K562 (cell line): Measurements from ENCODE around the gene CDH12. TPM values are rescaled to one million over a fixed set of nuclear protein-coding genes. Genes with fewer than 3 reads are reported as not detected.

Experiments
- ATAC-seq: fragments of 200-7000 bp; cut with Tn5 transposase; 3 replicates; pipeline ENCODE4 v1.9.1; 2020; ENCODE audit warnings: moderate library complexity
- BruUV-seq: library from RNA; stranded (reverse); fragments of 400-500 nt; replicated peaks from 2 replicates; lab custom pipeline; 2021; lab: Mats Ljungman, UMichigan
- CTCF ChIA-PET: fragments of 300-600 bp; formaldehyde crosslinking; extraction: SDS; loops from one replicate; lab custom pipeline; 2021; ENCODE audit warnings: low intra/inter-chr PET ratio; lab: Yijun Ruan, JAX
- POLR2A ChIA-PET: fragments of 300-600, 350-650 bp; sonication (Branson Sonifier 250); formaldehyde crosslinking; extraction: SDS; loops from one replicate; lab custom pipeline; 2021; ENCODE audit warnings: antibody characterized with exemption, inconsistent platforms; lab: Yijun Ruan, JAX
- DNase-seq, 4 experiments: peaks; one replicate each; pipeline versions ENCODE4 v3.0.0 to v3.0.0-alpha.2; 2011 to 2018; ENCODE audit warnings: low spot score in 3 of 4, mixed read lengths in 3 of 4; ENCODE audit errors: extremely low read depth in 1 of 4
- FAIRE-seq: peaks from 2 replicates; lab custom pipeline; 2011; peaks lifted over from hg19 to GRCh38; lab: Jason Lieb, UNC
- H2AFZ ChIP-seq: 2 replicates; pipeline ENCODE4 v1.6.0; 2011; ENCODE audit warnings: low read depth, low read length, control low read depth, inconsistent platforms
- H3K27ac ChIP-seq: fragments of 200-600 bp; 3 replicates; pipeline ENCODE4 v1.8.0; 2011; ENCODE audit warnings: low read depth, mild to moderate bottlenecking, control low read depth, inconsistent platforms, low read length, moderate library complexity, mixed read lengths; ENCODE audit errors: extremely low read depth
- H3K27me3 ChIP-seq, 2 experiments: fragments of 300-600 bp in 1 of 2; 2 replicates in 1 of 2; 3 replicates in 1 of 2; pipeline versions ENCODE4 v1.6.0 to v1.8.0; 2011; ENCODE audit warnings: inconsistent platforms in 2 of 2, low read length in 2 of 2, mild to moderate bottlenecking in 1 of 2, mixed read lengths in 1 of 2, moderate library complexity in 1 of 2; ENCODE audit not compliant: control insufficient read depth in 2 of 2, insufficient read depth in 2 of 2
- H3K36me3 ChIP-seq: fragments of 300-600 bp; 3 replicates; pipeline ENCODE4 v1.8.0; 2011; ENCODE audit warnings: mild to moderate bottlenecking, low read length, inconsistent platforms; ENCODE audit not compliant: control insufficient read depth, insufficient read depth
- H3K4me1 ChIP-seq, 2 experiments: fragments of 200-600 bp in 1 of 2; replicated peaks in 1 of 2; 2 replicates in 1 of 2; 3 replicates in 1 of 2; pipeline versions ENCODE4 v1.5.1 to v1.8.0; 2011; ENCODE audit warnings: inconsistent platforms in 2 of 2, low read length in 2 of 2, mild to moderate bottlenecking in 1 of 2, mixed read lengths in 1 of 2, moderate library complexity in 1 of 2; ENCODE audit not compliant: control insufficient read depth in 2 of 2, insufficient read depth in 2 of 2
- H3K4me2 ChIP-seq: 2 replicates; pipeline ENCODE4 v1.6.1; 2011; ENCODE audit warnings: low read length, control low read depth, inconsistent platforms, mixed read lengths; ENCODE audit not compliant: insufficient read depth
- H3K4me3 ChIP-seq: fragments of 200-600 bp; sonication (generic), shearing (Covaris generic); 2 replicates; pipeline ENCODE4 v1.5.1; 2016; ENCODE audit warnings: control low read depth, inconsistent platforms
- H3K79me2 ChIP-seq: fragments of 200-600 bp; 3 replicates; pipeline ENCODE4 v1.8.0; 2011; ENCODE audit warnings: low read length, inconsistent platforms; ENCODE audit not compliant: control insufficient read depth, insufficient read depth
- H3K9ac ChIP-seq, 2 experiments: 2 replicates each; pipeline versions ENCODE4 v1.6.0 to v1.6.1; 2011; ENCODE audit warnings: low read depth in 2 of 2, low read length in 2 of 2, control low read depth in 1 of 2, inconsistent platforms in 1 of 2, mild to moderate bottlenecking in 1 of 2, mixed read lengths in 1 of 2; ENCODE audit not compliant: insufficient read depth in 1 of 2
- H3K9me1 ChIP-seq: one replicate; pipeline ENCODE4 v1.6.0; 2011; ENCODE audit warnings: inconsistent platforms, mild to moderate bottlenecking, low read length, moderate library complexity; ENCODE audit not compliant: control insufficient read depth, insufficient read depth
- H3K9me3 ChIP-seq: replicated peaks from 2 replicates; pipeline ENCODE4 v1.5.1; 2011; ENCODE audit warnings: low read depth, low read length, inconsistent platforms; ENCODE audit not compliant: control insufficient read depth, insufficient read depth
- H4K20me1 ChIP-seq: replicated peaks from 2 replicates; pipeline ENCODE4 v1.6.1; 2011; ENCODE audit warnings: low read length, inconsistent platforms, mixed read lengths; ENCODE audit not compliant: control insufficient read depth, insufficient read depth
- CBX2 ChIP-seq: fragments of 200-600 bp; sonication (generic); IDR thresholded peaks from one replicate; pipeline ENCODE4 v1.6.1; 2012; ENCODE audit warnings: mild to moderate bottlenecking, low read length, inconsistent platforms; ENCODE audit not compliant: insufficient read depth, poor library complexity, severe bottlenecking
- CREB3 ChIP-seq: fragments of 450-650 bp; conservative IDR thresholded peaks from 2 replicates; pipeline ENCODE4 v1.6.1; 2016; ENCODE audit warnings: missing genetic modification characterization, low read depth, mild to moderate bottlenecking, missing compliant biosample characterization, moderate library complexity
- CUX1 ChIP-seq: fragments of 200-800 bp; sonication (Bioruptor generic); IDR thresholded peaks from 2 replicates; pipeline ENCODE4 v1.6.1; 2016; ENCODE audit warnings: missing genetic modification characterization, missing compliant biosample characterization
- ETV5 ChIP-seq: sonication (generic); formaldehyde crosslinking; IDR thresholded peaks from 2 replicates; pipeline ENCODE4 v1.4.0; 2020; ENCODE audit warnings: low read depth, mild to moderate bottlenecking, missing genetic modification reagents
- KAT7 ChIP-seq: sonication (generic); formaldehyde crosslinking; IDR thresholded peaks from 2 replicates; pipeline ENCODE4 v1.8.0; 2022; ENCODE audit warnings: missing genetic modification reagents, mild to moderate bottlenecking, borderline replicate concordance
- KLF16 ChIP-seq: IDR thresholded peaks from 2 replicates; pipeline ENCODE4 v1.6.1; 2016; ENCODE audit warnings: antibody characterized with exemption
- POLR2A ChIP-seq: fragments of 450-650 bp; conservative IDR thresholded peaks from 2 replicates; pipeline ENCODE4 v1.6.1; 2016
- TAF1 ChIP-seq: IDR thresholded peaks from 2 replicates; pipeline ENCODE4 v1.6.1; 2011; ENCODE audit warnings: mild to moderate bottlenecking, low read length, moderate library complexity; ENCODE audit not compliant: insufficient read depth, control insufficient read depth, severe bottlenecking; ENCODE audit errors: extremely low read depth
- ZFPM2 ChIP-seq: fragments of 250-450 bp; sonication (Bioruptor Pico); IDR thresholded peaks from 2 replicates; pipeline ENCODE4 v1.5.1; 2022; ENCODE audit warnings: mild to moderate bottlenecking
- ZNF668 ChIP-seq: fragments of 250-450 bp; sonication (Bioruptor Pico); IDR thresholded peaks from 2 replicates; pipeline ENCODE4 v1.8.0; 2022; ENCODE audit warnings: mild to moderate bottlenecking, inconsistent platforms
- WGBS: fragments of 100-300 bp; shearing (Covaris generic); methylation state at CpG from one replicate; pipeline ENCODE4 v1.1.6; 2016; ENCODE audit warnings: low coverage, mixed read lengths; ENCODE audit not compliant: insufficient coverage; ENCODE audit errors: missing lambda C conversion rate; 5-methylcytosine and 5-hydroxymethylcytosine counted together
- in situ Hi-C: fragments of 300-500 bp; cut with MboI; formaldehyde crosslinking; loops from 4 replicates; pipeline ENCODE4 v1.15.0; 2018; ENCODE audit warnings: inconsistent platforms, mixed read lengths
- intact Hi-C: fragments of 100-400 bp; cut with micrococcal nuclease; formaldehyde crosslinking; loops from 2 replicates; pipeline ENCODE4 v1.14.2; 2022
- polyA plus RNA-seq, 8 experiments: library from polyadenylated mRNA; depleted of rRNA in 4 of 8; stranded (reverse) in 5 of 8; unstranded in 3 of 8; fragments of >200 nt; fragmentation: Nextera tagmentation in 2 of 8; fragmentation: Illumina TruSeq in 1 of 8; extraction: Ambion mirVana in 2 of 8; extraction: Trizol in 1 of 8; gene quantifications; 2 replicates each; pipeline versions ENCODE4 v1.2.1 to v1.2.3, GENCODE V29; 2011 to 2014; ENCODE audit warnings: inconsistent platforms in 1 of 8, missing spikeins in 1 of 8
- total RNA-seq, 7 experiments: library from RNA; depleted of rRNA in 6 of 7; stranded (reverse); fragments of >200 nt in 6 of 7; fragmentation: Illumina TruSeq in 2 of 7; extraction: Trizol in 2 of 7; gene quantifications; 2 replicates each; pipeline versions ENCODE4 v1.2.1 to v1.2.3, GENCODE V29; 2011 to 2021; ENCODE audit warnings: low replicate concordance in 1 of 7
- TF ChIP-seq, protein P1 (sequence below): fragments of 450-650 bp; formaldehyde crosslinking; IDR thresholded peaks from 2 replicates; pipeline ENCODE4 v1.4.0; 2020; ENCODE audit warnings: mild to moderate bottlenecking, mixed read lengths
- TF ChIP-seq, protein P2 (sequence below): fragments of 250-450 bp; sonication (Bioruptor Pico); IDR thresholded peaks from 2 replicates; pipeline ENCODE4 v1.9.0; 2021; ENCODE audit warnings: mild to moderate bottlenecking
- TF ChIP-seq, protein P3 (sequence below): sonication (generic); formaldehyde crosslinking; IDR thresholded peaks from 2 replicates; pipeline ENCODE4 v1.4.0; 2020; ENCODE audit warnings: mild to moderate bottlenecking, missing genetic modification reagents

Gene CDH12
- total and polyA plus RNA-seq, 9 of the 15 experiments (the other 6 are each of a cell fraction or from before 2014, with no cell fraction given), result 0.03 to 1.7 (median 0.37) TPM

DNA sequence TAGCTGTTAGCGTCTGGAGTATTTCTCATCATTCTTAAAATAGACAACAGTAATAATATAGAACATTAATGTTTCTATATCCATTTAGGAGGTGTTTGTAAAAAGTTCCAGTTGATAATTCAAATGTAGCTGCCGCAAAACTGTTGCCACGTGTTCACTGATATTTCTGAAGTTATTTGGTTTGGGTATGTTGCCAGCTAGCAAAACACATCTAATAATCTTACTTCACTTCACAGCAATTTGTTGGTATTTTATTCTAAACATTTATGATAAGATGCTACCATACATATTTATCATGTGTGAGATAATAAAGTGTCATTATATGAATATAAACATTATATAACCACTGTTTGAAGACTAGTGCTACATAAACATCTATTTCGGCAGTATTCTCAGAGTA, 101.6 kb downstream of the CDH12 start:
- H3K4me2 ChIP-seq, result no peak overlapping the region
- H3K36me3 ChIP-seq, result no peaks in the 10 kb centered on the region
- no peak overlapping the region for H2AFZ ChIP-seq
- CTCF ChIA-PET, result no interaction called here
- no peak for DNase-seq
- H3K27me3 ChIP-seq, result no peaks in the 10 kb centered on the region
- H3K9me1 ChIP-seq, result no peaks in the 10 kb centered on the region
- no peak overlapping the region for H3K9ac ChIP-seq
- no peaks in the 10 kb centered on the region for H3K79me2 ChIP-seq
- no peak overlapping the region for H3K27ac ChIP-seq
- POLR2A ChIA-PET, result no interaction called here
- no peaks in the 10 kb centered on the region for H4K20me1 ChIP-seq
- intact Hi-C loops, result no loop called here
- no TSS peak for BruUV-seq
- in situ Hi-C loops, result no loop called here
- 0% methylated on average over 4 of the region's 4 CpGs for WGBS
- no peaks in the 10 kb centered on the region for H3K4me1 ChIP-seq
- H3K9me3 ChIP-seq, result no peaks in the 10 kb centered on the region
- ATAC-seq, result no peak
- FAIRE-seq, result no peak
- no peak overlapping the region for H3K4me3 ChIP-seq
- no peak for TF ChIP-seq POLR2A
- TF ChIP-seq CUX1 (CRISPR knock-in tag), result no peak
- no peak for TF ChIP-seq ZNF668 (CRISPR knock-in tag)
- no peak for TF ChIP-seq ETV5 (CRISPR knock-in tag)
- TF ChIP-seq, protein P1, sequence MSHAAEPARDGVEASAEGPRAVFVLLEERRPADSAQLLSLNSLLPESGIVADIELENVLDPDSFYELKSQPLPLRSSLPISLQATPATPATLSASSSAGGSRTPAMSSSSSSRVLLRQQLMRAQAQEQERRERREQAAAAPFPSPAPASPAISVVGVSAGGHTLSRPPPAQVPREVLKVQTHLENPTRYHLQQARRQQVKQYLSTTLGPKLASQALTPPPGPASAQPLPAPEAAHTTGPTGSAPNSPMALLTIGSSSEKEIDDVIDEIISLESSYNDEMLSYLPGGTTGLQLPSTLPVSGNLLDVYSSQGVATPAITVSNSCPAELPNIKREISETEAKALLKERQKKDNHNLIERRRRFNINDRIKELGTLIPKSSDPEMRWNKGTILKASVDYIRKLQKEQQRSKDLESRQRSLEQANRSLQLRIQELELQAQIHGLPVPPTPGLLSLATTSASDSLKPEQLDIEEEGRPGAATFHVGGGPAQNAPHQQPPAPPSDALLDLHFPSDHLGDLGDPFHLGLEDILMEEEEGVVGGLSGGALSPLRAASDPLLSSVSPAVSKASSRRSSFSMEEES (CRISPR knock-in tag), result no peak
- TF ChIP-seq, protein P2, sequence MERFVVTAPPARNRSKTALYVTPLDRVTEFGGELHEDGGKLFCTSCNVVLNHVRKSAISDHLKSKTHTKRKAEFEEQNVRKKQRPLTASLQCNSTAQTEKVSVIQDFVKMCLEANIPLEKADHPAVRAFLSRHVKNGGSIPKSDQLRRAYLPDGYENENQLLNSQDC, result no peak
- TF ChIP-seq CREB3 (tag), result no peak
- no peak for TF ChIP-seq TAF1
- TF ChIP-seq ZFPM2, result no peak
- no peak for TF ChIP-seq KLF16
- TF ChIP-seq CBX2, result no peak
- TF ChIP-seq, protein P3, sequence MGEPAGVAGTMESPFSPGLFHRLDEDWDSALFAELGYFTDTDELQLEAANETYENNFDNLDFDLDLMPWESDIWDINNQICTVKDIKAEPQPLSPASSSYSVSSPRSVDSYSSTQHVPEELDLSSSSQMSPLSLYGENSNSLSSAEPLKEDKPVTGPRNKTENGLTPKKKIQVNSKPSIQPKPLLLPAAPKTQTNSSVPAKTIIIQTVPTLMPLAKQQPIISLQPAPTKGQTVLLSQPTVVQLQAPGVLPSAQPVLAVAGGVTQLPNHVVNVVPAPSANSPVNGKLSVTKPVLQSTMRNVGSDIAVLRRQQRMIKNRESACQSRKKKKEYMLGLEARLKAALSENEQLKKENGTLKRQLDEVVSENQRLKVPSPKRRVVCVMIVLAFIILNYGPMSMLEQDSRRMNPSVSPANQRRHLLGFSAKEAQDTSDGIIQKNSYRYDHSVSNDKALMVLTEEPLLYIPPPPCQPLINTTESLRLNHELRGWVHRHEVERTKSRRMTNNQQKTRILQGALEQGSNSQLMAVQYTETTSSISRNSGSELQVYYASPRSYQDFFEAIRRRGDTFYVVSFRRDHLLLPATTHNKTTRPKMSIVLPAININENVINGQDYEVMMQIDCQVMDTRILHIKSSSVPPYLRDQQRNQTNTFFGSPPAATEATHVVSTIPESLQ (CRISPR knock-in tag), result no peak
- no peak for TF ChIP-seq KAT7 (CRISPR knock-in tag)
